GM13977 (cell line): ENCODE results near the gene SYNE1.
"Not testable (repeated sequence)": the region's sequence is repeated elsewhere in the genome, so short reads cannot be mapped to it uniquely, and the experiment has no call there.

Experiments
- DNase-seq: peaks from one replicate; pipeline ENCODE4 v3.0.0; 2012; ENCODE audit warnings: low spot score
- CTCF ChIP-seq: IDR thresholded peaks from 2 replicates; pipeline ENCODE4 v1.5.1; 2012; ENCODE audit warnings: mild to moderate bottlenecking, control low read depth; ENCODE audit not compliant: insufficient read depth; ENCODE audit errors: extremely low read depth, missing control alignments
- in situ Hi-C: fragments of 300-500 bp; cut with MboI; formaldehyde crosslinking; loops from one replicate; pipeline ENCODE4 v1.12.0; 2022; ENCODE audit warnings: low sequenced_read_pairs, low pct_unique_long_range_greater_than_20kb, mixed read lengths, inconsistent platforms; ENCODE audit not compliant: unreplicated experiment

SYNE1 gene

GRCh38 chr6:152450519-152450918 is 186.6 kb downstream of the SYNE1 start:
- DNase-seq = no peak
- in situ Hi-C loops = no loop called here
- TF ChIP-seq CTCF = no peak

- no peak for DNase-seq
- in situ Hi-C loops = no loop called here
- no peak for TF ChIP-seq CTCF
Measured at GRCh38 chr6:152441902-152442301, 195.3 kb downstream of the SYNE1 start.

- TF ChIP-seq CTCF = no peak
- in situ Hi-C loops = no loop called here
- no peak for DNase-seq
Measured at GRCh38 chr6:152435816-152436215, 201.3 kb downstream of the SYNE1 start.

- TF ChIP-seq CTCF = no peak
- no peak for DNase-seq
- in situ Hi-C loops = no loop called here
Measured at GRCh38 chr6:152432758-152433157, 204.4 kb downstream of the SYNE1 start.

GRCh38 chr6:152428126-152428525 is 209.0 kb downstream of the SYNE1 start:
- in situ Hi-C loops = no loop called here
- no peak for TF ChIP-seq CTCF
- no peak for DNase-seq

GRCh38 chr6:152426276-152426675 is 210.9 kb downstream of the SYNE1 start:
- TF ChIP-seq CTCF = no peak
- in situ Hi-C loops = no loop called here
- no peak for DNase-seq

GRCh38 chr6:152423216-152424103 is 213.7 kb downstream of the SYNE1 start:
- in situ Hi-C loops = no loop called here
- DNase-seq = no peak
- no peak for TF ChIP-seq CTCF

- in situ Hi-C loops, DNase-seq: not testable (repeated sequence)
Measured at GRCh38 chr6:152421496-152421895, 215.7 kb downstream of the SYNE1 start.
